ENCODE data around the gene MTHFD2.

DNA sequence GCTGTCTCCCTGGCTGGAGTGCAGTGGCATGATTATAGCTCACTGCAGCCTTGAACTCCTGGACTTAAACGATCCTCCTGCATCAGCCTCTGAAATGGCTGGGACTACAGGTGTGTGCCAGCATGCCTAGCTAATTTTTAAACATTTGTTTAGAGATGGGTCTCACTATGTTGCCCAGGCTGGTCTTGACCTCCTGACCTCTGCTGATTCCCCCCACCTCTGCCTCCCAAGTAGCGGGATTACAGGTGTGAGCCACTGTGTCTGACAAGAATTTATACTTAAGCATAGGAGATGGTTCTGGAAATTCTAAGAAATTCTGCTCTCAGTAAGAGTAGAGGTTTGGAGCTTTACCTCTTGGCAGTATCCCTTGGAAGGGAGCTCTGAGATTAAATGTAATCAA is 18.2 kb downstream of the MTHFD2 start:
- TF ChIP-seq EZH2 (IDR thresholded peaks at IDR 0.05) = no peak
- TF ChIP-seq POLR2AphosphoS5 (IDR thresholded peaks at IDR 0.05; ENCODE audit: borderline replicate concordance, low read depth, low read length) = no peak

Data from SK-N-MC (cell line).